NCI-H2107 treated with DMSO at 0.1 percent for 48 hours (cell line): Measurements from ENCODE around the gene SPTAN1.
A peak's percentile ranks its signal among the peaks of the same experiment; 100 is the strongest.
"Not testable (repeated sequence)": the region's sequence is repeated elsewhere in the genome, so short reads cannot be mapped to it uniquely, and the experiment has no call there.

ENCODE experiments used
- DNase-seq: peaks from one replicate; lab custom pipeline; 2025; ENCODE audit not compliant: unreplicated experiment; lab: John Stamatoyannopoulos, UW

Gene SPTAN1

GRCh38 chr9:128656416-128657343, 104.3 kb downstream of the SPTAN1 start, which contains the start of gene DYNC2I2:
TSS of gene DYNC2I2 (minus strand) at chr9:128656847. CDS start at chr9:128656726, 121 bp downstream.
- peak; percentile 59 for DNase-seq

DNA sequence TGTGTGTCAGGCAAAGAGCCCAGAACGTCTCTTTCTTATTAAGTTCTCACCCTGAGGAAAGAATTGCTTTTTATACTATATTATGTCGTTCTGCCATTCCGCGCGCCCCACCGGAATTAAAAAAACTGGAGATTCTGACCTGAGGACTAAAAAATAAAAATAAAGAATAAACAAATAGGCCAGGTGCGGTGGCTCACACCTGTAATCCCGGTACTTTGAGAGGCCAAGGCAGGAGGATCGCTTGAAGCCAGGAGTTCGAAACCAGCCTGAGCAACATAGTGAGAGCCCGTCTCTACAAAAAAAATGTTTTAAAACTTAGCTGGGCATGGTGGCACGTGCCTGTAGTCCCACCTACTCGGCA, 104.9 kb downstream of the SPTAN1 start:
- DNase-seq: no peak

- no peak for DNase-seq
Observed at GRCh38 chr9:128657796-128658195, 105.4 kb downstream of the SPTAN1 start.

DNA sequence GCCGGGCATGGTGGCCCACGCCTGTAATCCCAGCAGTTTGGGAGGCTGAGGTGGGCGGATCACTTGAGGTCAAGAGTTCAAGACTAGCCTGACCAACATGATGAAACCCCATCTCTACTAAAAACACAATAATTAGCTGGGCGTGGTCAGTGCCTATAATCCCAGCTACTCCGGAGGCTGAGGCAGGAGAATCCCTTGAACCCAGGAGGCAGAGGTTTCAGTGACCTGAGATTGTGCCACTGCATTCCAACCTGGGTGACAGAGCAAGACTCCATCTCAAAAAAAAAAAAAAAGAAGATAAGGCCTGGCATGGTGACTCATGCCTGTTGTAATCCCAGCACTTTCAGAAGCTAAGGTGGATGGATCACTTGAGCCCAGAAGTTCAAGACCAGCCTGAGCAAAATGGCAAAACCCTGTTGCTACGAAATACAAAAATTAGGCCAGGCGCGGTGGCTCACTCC, 114.1 kb downstream of the SPTAN1 start:
- not testable (repeated sequence) for DNase-seq

GRCh38 chr9:128669786-128670185, 117.4 kb downstream of the SPTAN1 start:
- DNase-seq: no peak

- DNase-seq: no peak
Observed at GRCh38 chr9:128675382-128675781, 123.0 kb downstream of the SPTAN1 start.

GRCh38 chr9:128677794-128678193, 125.4 kb downstream of the SPTAN1 start:
- DNase-seq: no peak
